A172 (cell line): Measurements from ENCODE around the gene PDE4B. TPM values are rescaled to one million over a fixed set of nuclear protein-coding genes. Genes with fewer than 3 reads are reported as not detected.
"Not testable (repeated sequence)": the region's sequence is repeated elsewhere in the genome, so short reads cannot be mapped to it uniquely, and the experiment has no call there.

Source experiments
- DNase-seq: peaks from one replicate; pipeline ENCODE4 v3.0.0-alpha.2; 2015; ENCODE audit warnings: low spot score
- total RNA-seq: library from RNA; depleted of rRNA; stranded (reverse); fragments of >200 nt; shearing (Covaris generic); gene quantifications from 2 replicates; pipeline ENCODE4 v1.2.3, GENCODE V29; 2014

The PDE4B gene
- total RNA-seq, 1 experiment from 2014 or later = not detected

DNA sequence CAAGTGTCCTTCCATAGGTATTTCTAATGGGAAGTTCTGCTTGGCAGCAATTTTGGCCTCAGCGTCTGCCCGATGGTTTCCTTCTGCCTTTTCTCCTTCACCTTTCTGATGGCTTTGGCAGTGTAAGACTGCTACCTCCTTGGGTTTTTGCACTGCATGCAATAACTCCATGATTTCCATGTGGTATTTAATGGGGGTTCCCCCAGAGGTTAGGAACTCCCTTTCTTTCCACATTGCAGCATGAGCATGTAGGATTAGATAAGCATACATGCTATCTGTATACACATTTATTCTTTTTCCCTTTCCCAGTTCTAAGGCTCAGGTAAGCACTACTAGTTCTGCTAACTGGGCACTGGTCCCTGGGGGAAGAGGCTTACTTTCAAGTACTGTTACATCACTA lies 628.2 kb downstream of the PDE4B start:
- not testable (repeated sequence) for DNase-seq

- no peak for DNase-seq
Observed at GRCh38 chr1:66422804-66423203, 630.1 kb downstream of the PDE4B start.
